Measurements from ENCODE around the gene ZFC3H1. TPM values are rescaled to one million over a fixed set of nuclear protein-coding genes. Genes with fewer than 3 reads are reported as not detected.

ZFC3H1 gene
- total and polyA plus RNA-seq, 2 of the 4 experiments (the other 2 are of a cell fraction), result 16.8 to 23.3 TPM

GRCh38 chr12:71710276-71711125, 46.9 kb upstream of the ZFC3H1 start (continued):
- 0 out of 2 replicates have a peak, but pooled peaks have one; percentile 36 for TF ChIP-seq NFE2L2 (IDR thresholded peaks at IDR 0.05; ENCODE audit: low read depth, low read length)
- no peak for TF ChIP-seq RCOR1 (IDR thresholded peaks at IDR 0.05; ENCODE audit: insufficient replicate concordance, low read length)
- peak; percentile 83 for TF ChIP-seq CEBPB (IDR thresholded peaks at IDR 0.05; ENCODE audit: low read depth, low read length)

- Histone ChIP-seq H4K8ac (ENCODE audit: low read depth in 2 of 2, low read length in 2 of 2) (no peak overlapping the region), H3K56ac (ENCODE audit: extremely low read depth, insufficient read depth, low read length) (no peak overlapping the region), H3K9ac (ENCODE audit: low read depth, low read length) (no peak overlapping the region), H2AFZ (replicated peaks; ENCODE audit: low read length, poor library complexity) (no peak overlapping the region), H3K9me1 (ENCODE audit: insufficient read depth, low read length) (peaks cover 5% of the 10 kb centered on the region; the same call in 1 of the 2 replicates), H3K4me2 (ENCODE audit: low read depth, low read length) (no peak overlapping the region), H3K4me3 (ENCODE audit: insufficient read depth, low read depth, low read length) (no peak overlapping the region), H3K4ac (ENCODE audit: low read depth, low read length) (no peak overlapping the region), H2AK5ac (ENCODE audit: low read depth, low read length) (no peak overlapping the region), H3K9me3 (ENCODE audit: control insufficient read depth, insufficient read depth, low read length) (no peaks in the 10 kb centered on the region), H3K23ac (ENCODE audit: low read depth, low read length) (no peak overlapping the region), H4K20me1 (ENCODE audit: insufficient read depth, low read length) (no peaks in the 10 kb centered on the region), H3K27me3 (ENCODE audit: control insufficient read depth, insufficient read depth, low read length) (no peaks in the 10 kb centered on the region), H2BK15ac (ENCODE audit: low read depth, low read length) (no peak overlapping the region), H2BK5ac (ENCODE audit: low read depth, low read length, poor library complexity, severe bottlenecking) (no peak overlapping the region), H3K27ac (ENCODE audit: insufficient read depth, low read length) (no peak overlapping the region), H3K4me1 (ENCODE audit: control insufficient read depth, insufficient read depth, low read length) (peaks cover 2% of the 10 kb centered on the region; the same call in 1 of the 2 replicates), H3K36me3 (ENCODE audit: control insufficient read depth, insufficient read depth, low read length) (no peaks in the 10 kb centered on the region), H4K5ac (ENCODE audit: low read depth, low read length) (no peak overlapping the region), H3K14ac (replicated peaks; ENCODE audit: low read depth, low read length) (no peak overlapping the region), H4K91ac (ENCODE audit: insufficient read depth, low read depth, low read length) (no peak overlapping the region), H2BK20ac (ENCODE audit: low read depth, low read length) (no peak overlapping the region), H3K18ac (ENCODE audit: low read depth, low read length) (no peak overlapping the region), H3K79me1 (ENCODE audit: low read depth in 1 of 2, low read length in 2 of 2) (no peaks in the 10 kb centered on the region; a peak in 1 of 4 replicates), H2BK120ac (ENCODE audit: low read depth, low read length) (no peak overlapping the region), H2AK9ac (replicated peaks; ENCODE audit: low read depth, low read length, poor library complexity) (no peak overlapping the region)
- DNase-seq (peak; percentile 30), ATAC-seq (ENCODE audit: low read depth) (no peak)
- intact Hi-C loops (cut with micrococcal nuclease), result no loop called here
- ChIA-PET POLR2A (ENCODE audit: unreplicated experiment) (no interaction called here), CTCF (interaction anchor here (0.6 to 0.8 kb wide), 2 partner anchors 13 to 104 kb away, joined by 3 read pairs; no protein-coding TSS in a partner anchor)
- in situ Hi-C loops (cut with MboI; ENCODE audit: low sequenced_read_pairs), result no loop called here
- no TSS peak for BruUV-seq (replicated peaks)
- TF ChIP-seq MAFK (IDR thresholded peaks at IDR 0.05; ENCODE audit: low read depth, low read length) (no peak), RFX5 (IDR thresholded peaks at IDR 0.05; ENCODE audit: low read depth, low read length) (no peak), CHD1 (IDR thresholded peaks at IDR 0.05; ENCODE audit: low read depth, low read length) (no peak), POLR2A (IDR thresholded peaks at IDR 0.05; ENCODE audit: low read depth, low read length) (no peak), SMC3 (IDR thresholded peaks at IDR 0.05; ENCODE audit: low read depth, low read length) (no peak), BHLHE40 (IDR thresholded peaks at IDR 0.05; ENCODE audit: low read depth, low read length) (no peak), CEBPB (IDR thresholded peaks at IDR 0.05; ENCODE audit: low read depth, low read length) (peak; percentile 20; the same call in 1 of the 2 replicates), CTCF (conservative IDR thresholded peaks at IDR 0.05; ENCODE audit: low read depth, low read length) (no peak)
- dilution Hi-C loops (cut with HindIII; ENCODE audit: low sequenced_read_pairs, unreplicated experiment), result loop anchor here (25.0 kb wide), 1 partner anchor 296 kb away; no protein-coding TSS in a partner anchor
- WGBS, 2 experiments (ENCODE audit: extremely low coverage in 2 of 2, insufficient read length in 1 of 2), result no CpG with 5 or more reads among the region's 1 CpG
Observed at GRCh38 chr12:71708658-71709057, 45.0 kb upstream of the ZFC3H1 start.

Data from IMR-90 (cell line).